ENCODE results near the gene LMTK3. TPM values are rescaled to one million over a fixed set of nuclear protein-coding genes. Genes with fewer than 3 reads are reported as not detected.

Gene LMTK3
- total and polyA plus RNA-seq, 2 experiments from 2014 or later: 1.6 to 11.8 TPM

DNA sequence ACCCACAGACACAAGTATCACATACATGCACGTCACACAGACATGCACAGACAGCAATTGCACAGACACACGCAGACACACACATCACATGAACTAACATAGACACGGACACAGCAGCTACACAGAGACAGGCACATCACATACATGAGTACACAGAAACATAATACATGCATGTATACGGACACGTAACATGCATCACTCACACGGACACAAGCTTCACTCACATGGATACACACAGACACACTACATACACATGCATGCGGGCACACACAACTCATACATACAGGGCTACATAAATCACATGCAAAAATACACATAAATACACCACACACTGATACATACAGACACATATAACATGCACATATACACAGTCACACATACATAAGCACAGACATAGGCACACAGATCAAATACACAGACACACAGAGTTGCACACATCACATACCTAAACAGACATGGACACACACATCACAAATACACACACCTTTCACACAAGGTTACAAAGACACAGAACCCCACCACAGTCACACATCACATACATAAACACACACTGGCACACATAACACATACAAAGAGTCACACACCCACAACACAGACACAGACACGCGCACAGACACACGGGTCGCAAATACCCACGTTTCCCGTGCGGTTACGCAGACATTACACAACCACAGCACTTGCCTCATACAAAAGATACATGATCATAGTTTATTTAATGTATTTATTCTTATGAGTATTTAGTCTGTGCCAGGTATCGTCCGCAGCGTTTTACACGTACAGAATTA lies 1.1 kb upstream of the LMTK3 start:
- Histone ChIP-seq H3K4me3 (peak overlapping the region; percentile 90), H3F3A (replicated peaks; ENCODE audit: low read depth) (peaks cover 9% of the 10 kb centered on the region; the same call in 1 of the 2 replicates), H3K27me3 (ENCODE audit: insufficient read depth) (peaks cover 11% of the 10 kb centered on the region), H3K36me3 (ENCODE audit: insufficient read depth) (no peaks in the 10 kb centered on the region), H3K4me1 (ENCODE audit: insufficient read depth) (no peaks in the 10 kb centered on the region), H3K4me2 (peak overlapping the region; percentile 86), H4K20me1 (replicated peaks; ENCODE audit: insufficient read depth) (no peaks in the 10 kb centered on the region), H2AFZ (no peak overlapping the region), H3K79me2 (replicated peaks; ENCODE audit: insufficient read depth) (no peaks in the 10 kb centered on the region), H3K27ac (ENCODE audit: low read depth) (no peak overlapping the region), H3K9me2 (ENCODE audit: insufficient read depth) (no peaks in the 10 kb centered on the region)
- Mint-ChIP-seq H3K27ac (no peak overlapping the region), H3K27me3 (ENCODE audit: insufficient read depth, low read depth, poor library complexity) (peaks cover 21% of the 10 kb centered on the region), H3K9me3 (no peaks in the 10 kb centered on the region), H3K4me1 (peaks cover 19% of the 10 kb centered on the region), H3K4me3 (no peak overlapping the region), H3K36me3 (ENCODE audit: low read depth) (peaks cover 3% of the 10 kb centered on the region; the same call in 2 of the 3 replicates)
- ATAC-seq (no peak), DNase-seq (ENCODE audit: low spot score) (no peak)
- TF ChIP-seq JUNB (IDR thresholded peaks at IDR 0.05; ENCODE audit: unreplicated experiment) (no peak), ZNF114 (CRISPR knock-in tag; IDR thresholded peaks at IDR 0.05) (no peak), CTCF (conservative IDR thresholded peaks at IDR 0.05; ENCODE audit: low read depth in 2 of 2) (no peak), POLR2AphosphoS5 (IDR thresholded peaks at IDR 0.05; ENCODE audit: low read depth) (no peak), EZH2 (IDR thresholded peaks at IDR 0.05; ENCODE audit: low read depth, unreplicated experiment) (no peak), ZNF331 (CRISPR knock-in tag; IDR thresholded peaks at IDR 0.05; ENCODE audit: low read depth) (no peak), NANOG (IDR thresholded peaks at IDR 0.05; ENCODE audit: borderline replicate concordance) (no peak), EZH2phosphoT487 (IDR thresholded peaks at IDR 0.05; ENCODE audit: unreplicated experiment) (no peak), STAT1 (IDR thresholded peaks at IDR 0.05; ENCODE audit: unreplicated experiment) (no peak), ZNF462 (CRISPR knock-in tag; IDR thresholded peaks at IDR 0.05) (no peak), CREB1 (CRISPR knock-in tag; IDR thresholded peaks at IDR 0.05; ENCODE audit: low read depth) (no peak)
- TF ChIP-seq, protein P1, sequence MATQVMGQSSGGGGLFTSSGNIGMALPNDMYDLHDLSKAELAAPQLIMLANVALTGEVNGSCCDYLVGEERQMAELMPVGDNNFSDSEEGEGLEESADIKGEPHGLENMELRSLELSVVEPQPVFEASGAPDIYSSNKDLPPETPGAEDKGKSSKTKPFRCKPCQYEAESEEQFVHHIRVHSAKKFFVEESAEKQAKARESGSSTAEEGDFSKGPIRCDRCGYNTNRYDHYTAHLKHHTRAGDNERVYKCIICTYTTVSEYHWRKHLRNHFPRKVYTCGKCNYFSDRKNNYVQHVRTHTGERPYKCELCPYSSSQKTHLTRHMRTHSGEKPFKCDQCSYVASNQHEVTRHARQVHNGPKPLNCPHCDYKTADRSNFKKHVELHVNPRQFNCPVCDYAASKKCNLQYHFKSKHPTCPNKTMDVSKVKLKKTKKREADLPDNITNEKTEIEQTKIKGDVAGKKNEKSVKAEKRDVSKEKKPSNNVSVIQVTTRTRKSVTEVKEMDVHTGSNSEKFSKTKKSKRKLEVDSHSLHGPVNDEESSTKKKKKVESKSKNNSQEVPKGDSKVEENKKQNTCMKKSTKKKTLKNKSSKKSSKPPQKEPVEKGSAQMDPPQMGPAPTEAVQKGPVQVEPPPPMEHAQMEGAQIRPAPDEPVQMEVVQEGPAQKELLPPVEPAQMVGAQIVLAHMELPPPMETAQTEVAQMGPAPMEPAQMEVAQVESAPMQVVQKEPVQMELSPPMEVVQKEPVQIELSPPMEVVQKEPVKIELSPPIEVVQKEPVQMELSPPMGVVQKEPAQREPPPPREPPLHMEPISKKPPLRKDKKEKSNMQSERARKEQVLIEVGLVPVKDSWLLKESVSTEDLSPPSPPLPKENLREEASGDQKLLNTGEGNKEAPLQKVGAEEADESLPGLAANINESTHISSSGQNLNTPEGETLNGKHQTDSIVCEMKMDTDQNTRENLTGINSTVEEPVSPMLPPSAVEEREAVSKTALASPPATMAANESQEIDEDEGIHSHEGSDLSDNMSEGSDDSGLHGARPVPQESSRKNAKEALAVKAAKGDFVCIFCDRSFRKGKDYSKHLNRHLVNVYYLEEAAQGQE (IDR thresholded peaks at IDR 0.05; ENCODE audit: unreplicated experiment): no peak
- TF ChIP-seq, protein P2, sequence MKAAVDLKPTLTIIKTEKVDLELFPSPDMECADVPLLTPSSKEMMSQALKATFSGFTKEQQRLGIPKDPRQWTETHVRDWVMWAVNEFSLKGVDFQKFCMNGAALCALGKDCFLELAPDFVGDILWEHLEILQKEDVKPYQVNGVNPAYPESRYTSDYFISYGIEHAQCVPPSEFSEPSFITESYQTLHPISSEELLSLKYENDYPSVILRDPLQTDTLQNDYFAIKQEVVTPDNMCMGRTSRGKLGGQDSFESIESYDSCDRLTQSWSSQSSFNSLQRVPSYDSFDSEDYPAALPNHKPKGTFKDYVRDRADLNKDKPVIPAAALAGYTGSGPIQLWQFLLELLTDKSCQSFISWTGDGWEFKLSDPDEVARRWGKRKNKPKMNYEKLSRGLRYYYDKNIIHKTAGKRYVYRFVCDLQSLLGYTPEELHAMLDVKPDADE (IDR thresholded peaks at IDR 0.05): no peak

Data from GM23338 (cell line).